HepG2 (cell line): ENCODE results near the gene NENF. TPM values are rescaled to one million over a fixed set of nuclear protein-coding genes. Genes with fewer than 3 reads are reported as not detected.

Experiments
- ATAC-seq: fragments of 200-7000 bp; cut with Tn5 transposase; 3 replicates; pipeline ENCODE4 v1.9.1; 2020; ENCODE audit warnings: mild to moderate bottlenecking, moderate library complexity
- BruUV-seq: library from RNA; stranded (reverse); fragments of 400-500 nt; replicated peaks from 2 replicates; lab custom pipeline; 2021; lab: Mats Ljungman, UMichigan
- CTCF ChIA-PET: fragments of 300-600 bp; formaldehyde crosslinking; extraction: SDS; loops from one replicate; lab custom pipeline; 2021; ENCODE audit warnings: low total read pairs, inconsistent platforms, low intra/inter-chr PET ratio; lab: Yijun Ruan, JAX
- POLR2A ChIA-PET: fragments of 350-600 bp; sonication (Branson Sonifier 250); formaldehyde crosslinking; loops from one replicate; lab custom pipeline; 2020; ENCODE audit warnings: antibody characterized with exemption, inconsistent platforms; lab: Yijun Ruan, JAX
- DNase-seq: peaks from one replicate; pipeline ENCODE4 v3.0.0-alpha.2; 2015; ENCODE audit warnings: low spot score
- FAIRE-seq: peaks from 3 replicates; lab custom pipeline; 2011; peaks lifted over from hg19 to GRCh38; lab: Jason Lieb, UNC
- H2AFZ ChIP-seq: one replicate; pipeline ENCODE4 v1.6.1; 2011; ENCODE audit warnings: low read length, inconsistent platforms
- H3K27ac ChIP-seq: fragments of 300-600 bp; 3 replicates; pipeline ENCODE4 v1.8.0; 2011; ENCODE audit warnings: mixed run types, mild to moderate bottlenecking, mixed read lengths, low read length, inconsistent platforms; ENCODE audit not compliant: insufficient read depth; ENCODE audit errors: extremely low read length
- H3K27me3 ChIP-seq, 2 experiments: fragments of 200-600 bp in 1 of 2; 2 replicates in 1 of 2; 3 replicates in 1 of 2; pipeline versions ENCODE4 v1.6.0 to v1.8.0; 2011; ENCODE audit warnings: low read length in 2 of 2, mild to moderate bottlenecking in 2 of 2, moderate library complexity in 2 of 2, inconsistent platforms in 1 of 2; ENCODE audit not compliant: insufficient read depth in 2 of 2, control insufficient read depth in 1 of 2
- H3K36me3 ChIP-seq, 2 experiments: fragments of 200-600 bp in 1 of 2; replicated peaks in 1 of 2; 2 replicates in 1 of 2; 3 replicates in 1 of 2; pipeline versions ENCODE4 v1.5.1 to v1.8.0; 2011; ENCODE audit warnings: low read length in 2 of 2, inconsistent platforms in 1 of 2; ENCODE audit not compliant: insufficient read depth in 2 of 2, control insufficient read depth in 1 of 2
- H3K4me1 ChIP-seq: 2 replicates; pipeline ENCODE4 v1.5.1; 2012; ENCODE audit warnings: low read length, inconsistent platforms; ENCODE audit not compliant: insufficient read depth
- H3K4me2 ChIP-seq: 2 replicates; pipeline ENCODE4 v1.6.0; 2011; ENCODE audit warnings: low read depth, low read length, inconsistent platforms
- H3K4me3 ChIP-seq, 3 experiments: fragments of 200-600 bp in 1 of 3; sonication (generic), shearing (Covaris generic) in 1 of 3; replicated peaks in 1 of 3; 2 replicates each; pipeline ENCODE4 v1.5.1; 2011 to 2016; ENCODE audit warnings: low read length in 3 of 3, inconsistent platforms in 2 of 3, low read depth in 2 of 3, mild to moderate bottlenecking in 2 of 3, control low read depth in 1 of 3, mixed read lengths in 1 of 3; ENCODE audit not compliant: insufficient read depth in 1 of 3
- H3K79me2 ChIP-seq: one replicate; pipeline ENCODE4 v1.6.1; 2011; ENCODE audit warnings: low read length, inconsistent platforms; ENCODE audit not compliant: insufficient read depth
- H3K9ac ChIP-seq: 2 replicates; pipeline ENCODE4 v1.6.0; 2011; ENCODE audit warnings: mild to moderate bottlenecking, low read depth, low read length, inconsistent platforms; ENCODE audit not compliant: insufficient read depth
- H3K9me3 ChIP-seq: 2 replicates; pipeline ENCODE4 v1.5.1; 2012; ENCODE audit warnings: mild to moderate bottlenecking, low read length
- H4K20me1 ChIP-seq: 2 replicates; pipeline ENCODE4 v1.6.0; 2011; ENCODE audit warnings: inconsistent platforms, mild to moderate bottlenecking, low read length, moderate library complexity; ENCODE audit not compliant: insufficient read depth
- AFF4 ChIP-seq: sonication (generic); formaldehyde crosslinking; IDR thresholded peaks from 2 replicates; pipeline ENCODE4 v1.4.0; 2020; ENCODE audit warnings: missing genetic modification reagents
- DNMT1 ChIP-seq: sonication (generic); formaldehyde crosslinking; IDR thresholded peaks from 2 replicates; pipeline ENCODE4 v1.5.1; 2020; ENCODE audit warnings: mild to moderate bottlenecking, missing genetic modification reagents
- DZIP1 ChIP-seq: sonication (generic); formaldehyde crosslinking; IDR thresholded peaks from 2 replicates; pipeline ENCODE4 v1.5.0; 2020; ENCODE audit warnings: mild to moderate bottlenecking, missing genetic modification reagents
- GPBP1L1 ChIP-seq: sonication (generic); formaldehyde crosslinking; IDR thresholded peaks from 2 replicates; pipeline ENCODE4 v1.5.0; 2020; ENCODE audit warnings: mild to moderate bottlenecking, missing genetic modification reagents
- MXD4 ChIP-seq: IDR thresholded peaks from 2 replicates; pipeline ENCODE4 v1.6.1; 2016; ENCODE audit warnings: mild to moderate bottlenecking, missing biosample characterization, missing genetic modification reagents
- NFKB2 ChIP-seq: sonication (generic); formaldehyde crosslinking; IDR thresholded peaks from 2 replicates; pipeline ENCODE4 v1.4.0; 2020; ENCODE audit warnings: missing genetic modification reagents, borderline replicate concordance
- SOX6 ChIP-seq, 2 experiments: fragments of 450-650 bp in 1 of 2; sonication (generic) in 1 of 2; formaldehyde crosslinking in 1 of 2; IDR thresholded peaks; 2 replicates each; pipeline versions ENCODE4 v1.4.0 to v1.6.1; 2017 to 2020; ENCODE audit warnings: antibody characterized with exemption in 1 of 2, mild to moderate bottlenecking in 1 of 2, missing genetic modification reagents in 1 of 2
- ZBTB33 ChIP-seq: sonication (generic); formaldehyde crosslinking; IDR thresholded peaks from 2 replicates; pipeline ENCODE4 v1.4.0; 2020; ENCODE audit warnings: missing genetic modification reagents
- ZBTB38 ChIP-seq: sonication (generic); formaldehyde crosslinking; IDR thresholded peaks from 2 replicates; pipeline ENCODE4 v1.5.1; 2020; ENCODE audit warnings: mild to moderate bottlenecking, missing genetic modification reagents
- ZFP62 ChIP-seq: sonication (generic); formaldehyde crosslinking; IDR thresholded peaks from 2 replicates; pipeline ENCODE4 v1.4.0; 2020; ENCODE audit warnings: missing genetic modification reagents
- ZNF225 ChIP-seq: sonication (generic); formaldehyde crosslinking; IDR thresholded peaks from 2 replicates; pipeline ENCODE4 v1.4.0; 2020; ENCODE audit warnings: mild to moderate bottlenecking, missing genetic modification reagents
- ZNF234 ChIP-seq: sonication (generic); formaldehyde crosslinking; conservative IDR thresholded peaks from 2 replicates; pipeline ENCODE4 v1.5.1; 2020; ENCODE audit warnings: mild to moderate bottlenecking, missing genetic modification reagents
- ZNF850 ChIP-seq: sonication (generic); formaldehyde crosslinking; conservative IDR thresholded peaks from 2 replicates; pipeline ENCODE4 v1.9.0; 2021; ENCODE audit warnings: mild to moderate bottlenecking, missing genetic modification reagents
- WGBS: methylation state at CpG from one replicate; pipeline ENCODE4 v1.1.6; 2017; ENCODE audit warnings: low lambda C conversion rate; 5-methylcytosine and 5-hydroxymethylcytosine counted together
- in situ Hi-C: cut with HindIII; loops from 2 replicates; pipeline ENCODE4 v1.10.0; 2017; ENCODE audit warnings: low pct_unique_long_range_greater_than_20kb; ENCODE audit not compliant: extremely low pct_ligation_motif_present
- intact Hi-C: fragments of 100-400 bp; cut with micrococcal nuclease; formaldehyde crosslinking; loops from one replicate; pipeline ENCODE4 v1.10.0; 2022; ENCODE audit not compliant: unreplicated experiment
- polyA plus RNA-seq, 8 experiments: library from polyadenylated mRNA; depleted of rRNA in 3 of 8; stranded (reverse) in 7 of 8; unstranded in 1 of 8; fragments of >200 nt; fragmentation: Illumina TruSeq in 4 of 8; extraction: Trizol in 4 of 8; gene quantifications; 2 replicates each; pipeline versions ENCODE4 v1.2.1 to v1.2.3, GENCODE V29; 2011 to 2016; ENCODE audit warnings: low read depth in 4 of 8, missing spikeins in 1 of 8, mixed read lengths in 1 of 8; ENCODE audit not compliant: insufficient read depth in 1 of 8
- total RNA-seq, 5 experiments: library from RNA; depleted of rRNA; stranded (reverse); fragments of >200 nt; fragmentation: Illumina TruSeq; extraction: Trizol; gene quantifications; 2 replicates each; pipeline ENCODE4 v1.2.3, GENCODE V29; 2016; ENCODE audit warnings: low read depth in 1 of 5

NENF gene
- total and polyA plus RNA-seq, 2 of the 13 experiments (the other 11 are each of a cell fraction or from before 2014, with no cell fraction given): 31.7 to 40.4 TPM

- CTCF ChIA-PET: no interaction called here
- POLR2A ChIA-PET: interaction anchor here (1.2 kb wide), 1 partner anchor 194 kb away, joined by 4 read pairs; the partner anchor contains the start of gene ATF3
- 41% methylated on average over 16 of the region's 21 CpGs for WGBS
- TF ChIP-seq DNMT1 (CRISPR knock-in tag) (peak; percentile 45; the same call in 1 of the 2 replicates), GPBP1L1 (CRISPR knock-in tag) (no peak), NFKB2 (0 out of 2 replicates have a peak, but pooled peaks have one; percentile 4), ZBTB38 (peak; percentile 9; the same call in 1 of the 2 replicates), ZNF225 (CRISPR knock-in tag) (peak; percentile 6; the same call in 1 of the 2 replicates), MXD4 (CRISPR knock-in tag) (no peak), SOX6 (IDR thresholded peaks at IDR 0.05) (no peak), SOX6 (CRISPR knock-in tag; IDR thresholded peaks at IDR 0.05) (no peak), ZBTB33 (CRISPR knock-in tag) (no peak), DZIP1 (CRISPR knock-in tag) (no peak), AFF4 (CRISPR knock-in tag) (no peak), ZNF234 (CRISPR knock-in tag) (no peak), ZNF850 (no peak), ZFP62 (CRISPR knock-in tag) (no peak)
Observed at GRCh38 chr1:212413902-212414327, 18.8 kb upstream of the NENF start.

More at GRCh38 chr1:212413902-212414327, 18.8 kb upstream of the NENF start:
- Histone ChIP-seq H4K20me1 (no peaks in the 10 kb centered on the region), H2AFZ (no peak overlapping the region), H3K4me1 (peaks cover 42% of the 10 kb centered on the region), H3K4me2 (peak overlapping the region; percentile 92), H3K36me3 (peaks cover 6 to 13% of the 10 kb centered on the region in 2 experiments; a peak in 3 of 5 replicates), H3K27me3 (peaks cover 1 to 5% of the 10 kb centered on the region in 2 experiments; a peak in 1 of 5 replicates), H3K27ac (no peak overlapping the region), H3K4me3 (peak overlapping the region; percentile 73 to 87 (median 78)), H3K9ac (peak overlapping the region; percentile 55), H3K79me2 (peaks cover 11% of the 10 kb centered on the region), H3K9me3 (no peaks in the 10 kb centered on the region)
- BruUV-seq: no TSS peak
- in situ Hi-C loops (no loop called here), intact Hi-C loops (no loop called here)
- DNase-seq (no peak), FAIRE-seq (no peak), ATAC-seq (peak; percentile 54)
